Mesothelial cell of epicardium (in vitro differentiated cells): ENCODE measurements around the gene SUFU. TPM values are rescaled to one million over a fixed set of nuclear protein-coding genes. Genes with fewer than 3 reads are reported as not detected.
A peak's percentile ranks its signal among the peaks of the same experiment; 100 is the strongest.
"Not testable (repeated sequence)": the region's sequence is repeated elsewhere in the genome, so short reads cannot be mapped to it uniquely, and the experiment has no call there.

ENCODE experiments used
- DNase-seq, 2 experiments: peaks; one replicate each; pipeline ENCODE4 v3.0.0; 2021; ENCODE audit warnings: low spot score in 2 of 2; ENCODE audit not compliant: unreplicated experiment in 2 of 2
- H3K27ac Mint-ChIP-seq: 2 replicates; pipeline ENCODE4 v1.8.0; 2021; ENCODE audit warnings: mixed read lengths
- H3K27me3 Mint-ChIP-seq: 2 replicates; pipeline ENCODE4 v1.8.0; 2021; ENCODE audit warnings: low read depth, mixed read lengths
- H3K36me3 Mint-ChIP-seq: 2 replicates; pipeline ENCODE4 v1.8.0; 2021; ENCODE audit warnings: mixed read lengths
- H3K4me1 Mint-ChIP-seq: 2 replicates; pipeline ENCODE4 v1.8.0; 2021; ENCODE audit warnings: mixed read lengths
- H3K4me3 Mint-ChIP-seq: 2 replicates; pipeline ENCODE4 v1.8.0; 2021; ENCODE audit warnings: mild to moderate bottlenecking, moderate library complexity, mixed read lengths
- H3K9me3 Mint-ChIP-seq: 2 replicates; pipeline ENCODE4 v1.8.0; 2021; ENCODE audit warnings: mixed read lengths
- CTCF ChIP-seq: fragments of 200-600 bp; sonication (generic); IDR thresholded peaks from one replicate; pipeline ENCODE4 v1.5.0; 2021; ENCODE audit warnings: antibody characterized with exemption; ENCODE audit not compliant: unreplicated experiment
- total RNA-seq: library from RNA; stranded (reverse); gene quantifications from 3 replicates; pipeline ENCODE4 v1.2.1, GENCODE V29; 2021

The SUFU gene
- total RNA-seq, 1 donor from 2014 or later: 33.4 TPM

GRCh38 chr10:102497545-102497944 is 6.2 kb upstream of the SUFU start:
- Mint-ChIP-seq H3K36me3 (no peaks in the 10 kb centered on the region), H3K4me1 (peaks cover 4% of the 10 kb centered on the region), H3K27ac (no peak overlapping the region), H3K27me3 (no peaks in the 10 kb centered on the region), H3K4me3 (no peak overlapping the region), H3K9me3 (no peaks in the 10 kb centered on the region)
- no peak for DNase-seq
- TF ChIP-seq CTCF: no peak

DNA sequence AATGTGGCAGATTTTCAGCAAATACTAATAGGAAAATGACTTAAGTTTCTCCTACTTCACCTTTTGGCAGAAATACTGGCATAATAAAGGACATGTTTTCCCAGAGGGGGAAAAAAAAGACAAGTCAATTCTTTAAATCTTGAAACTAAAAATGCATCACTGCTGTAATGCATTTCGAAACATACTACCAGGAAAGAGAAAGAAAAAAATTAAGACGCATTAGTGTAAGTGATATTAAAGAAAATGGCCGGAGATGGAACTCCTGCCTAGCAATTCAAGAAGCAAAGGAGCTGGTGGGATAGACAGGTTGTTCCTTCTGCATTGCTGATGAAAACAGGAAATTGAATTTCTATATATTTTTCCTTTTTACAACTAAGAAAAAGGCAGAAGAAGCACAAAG is 4.4 kb upstream of the SUFU start:
- TF ChIP-seq CTCF: no peak
- no peak for DNase-seq
- no peaks in the 10 kb centered on the region for H3K36me3 Mint-ChIP-seq
- H3K4me1 Mint-ChIP-seq: peaks cover 7% of the 10 kb centered on the region
- no peaks in the 10 kb centered on the region for H3K9me3 Mint-ChIP-seq
- H3K4me3 Mint-ChIP-seq: no peak overlapping the region
- H3K27me3 Mint-ChIP-seq: no peaks in the 10 kb centered on the region
- H3K27ac Mint-ChIP-seq: no peak overlapping the region

GRCh38 chr10:102500686-102501085 is 3.1 kb upstream of the SUFU start:
- H3K27ac Mint-ChIP-seq, H3K36me3 Mint-ChIP-seq, H3K4me3 Mint-ChIP-seq, H3K9me3 Mint-ChIP-seq, DNase-seq, H3K27me3 Mint-ChIP-seq: not testable (repeated sequence)
- H3K4me1 Mint-ChIP-seq: peaks cover 16% of the 10 kb centered on the region

GRCh38 chr10:102501201-102502028 is 2.4 kb upstream of the SUFU start:
- peaks cover 20% of the 10 kb centered on the region for H3K4me1 Mint-ChIP-seq
- H3K27me3 Mint-ChIP-seq: no peaks in the 10 kb centered on the region
- H3K36me3 Mint-ChIP-seq: no peaks in the 10 kb centered on the region
- no peak for TF ChIP-seq CTCF
- no peak overlapping the region for H3K27ac Mint-ChIP-seq
- DNase-seq: no peak
- no peak overlapping the region for H3K4me3 Mint-ChIP-seq
- H3K9me3 Mint-ChIP-seq: no peaks in the 10 kb centered on the region

DNA sequence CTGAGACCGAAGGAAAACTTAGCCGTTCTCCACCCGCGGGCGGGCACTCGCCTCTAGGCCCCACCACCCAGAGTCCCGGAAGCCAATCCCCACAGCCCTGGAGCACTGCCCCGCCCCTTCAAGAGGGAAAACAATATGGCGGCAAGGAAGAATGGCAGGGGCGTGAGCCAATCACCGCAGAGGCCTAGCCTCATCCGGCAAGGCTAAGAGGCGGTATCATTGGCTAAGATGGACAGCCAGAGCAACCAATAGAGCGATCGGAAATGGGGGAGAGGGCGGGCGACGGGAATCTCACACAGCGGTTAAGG is 1.8 kb upstream of the SUFU start:
- H3K36me3 Mint-ChIP-seq: no peaks in the 10 kb centered on the region
- H3K4me3 Mint-ChIP-seq: no peak overlapping the region
- no peak overlapping the region for H3K27ac Mint-ChIP-seq
- peaks cover 21% of the 10 kb centered on the region for H3K4me1 Mint-ChIP-seq
- DNase-seq: peak; percentile 98 to 99
- no peaks in the 10 kb centered on the region for H3K27me3 Mint-ChIP-seq
- no peak for TF ChIP-seq CTCF
- no peaks in the 10 kb centered on the region for H3K9me3 Mint-ChIP-seq

GRCh38 chr10:102502337-102503151 is 1.2 kb upstream of the SUFU start, which contains the start of gene ACTR1A:
Gene ACTR1A (minus strand): TSS chr10:102502712. CDS start chr10:102502647, 65 bp downstream.
- H3K27me3 Mint-ChIP-seq: no peaks in the 10 kb centered on the region
- peak; percentile 95 to 97 for DNase-seq
- no peak for TF ChIP-seq CTCF
- no peaks in the 10 kb centered on the region for H3K36me3 Mint-ChIP-seq
- H3K9me3 Mint-ChIP-seq: no peaks in the 10 kb centered on the region
- H3K4me1 Mint-ChIP-seq: peaks cover 25% of the 10 kb centered on the region
- H3K4me3 Mint-ChIP-seq: no peak within 1 kb of the TSS
- no peak within 1 kb of the TSS for H3K27ac Mint-ChIP-seq
